Heart left ventricle (tissue), 16 donors: ENCODE measurements around the gene SLC4A9. TPM values are rescaled to one million over a fixed set of nuclear protein-coding genes. Genes with fewer than 3 reads are reported as not detected.

Source experiments
- ATAC-seq, 4 donors: fragments of 200-7000 bp; cut with Tn5 transposase; one replicate each; pipeline ENCODE4 v1.9.1; 2020 to 2022; ENCODE audit warnings: moderate library complexity in 4 of 4, mild to moderate bottlenecking in 3 of 4, moderate number of reproducible peaks in 1 of 4
- DNase-seq, 5 donors: peaks; one replicate each; pipeline ENCODE4 v3.0.0-alpha.2; 2020
- H3K27ac ChIP-seq, 12 donors: fragments of 200-600 bp; sonication (generic) in 4 of 12; one replicate each; pipeline versions ENCODE4 v1.5.0 to v1.8.0; 2016 to 2022; ENCODE audit warnings: mild to moderate bottlenecking in 2 of 12
- H3K27me3 ChIP-seq, 9 donors: fragments of 200-600 bp; sonication (generic) in 2 of 9; one replicate each; pipeline versions ENCODE4 v1.5.1 to v1.8.0; 2016 to 2022; ENCODE audit warnings: mild to moderate bottlenecking in 3 of 9
- H3K36me3 ChIP-seq, 9 donors: fragments of 200-600 bp; sonication (generic) in 2 of 9; one replicate each; pipeline versions ENCODE4 v1.5.0 to v1.8.0; 2018 to 2022; ENCODE audit warnings: mild to moderate bottlenecking in 2 of 9
- H3K4me1 ChIP-seq, 12 donors: fragments of 200-600 bp; sonication (generic) in 4 of 12; one replicate each; pipeline versions ENCODE4 v1.5.0 to v1.8.0; 2016 to 2022; ENCODE audit warnings: mild to moderate bottlenecking in 3 of 12
- H3K4me3 ChIP-seq, 12 donors: fragments of 200-600 bp; sonication (generic) in 4 of 12; one replicate each; pipeline versions ENCODE4 v1.5.0 to v1.8.0; 2017 to 2022; ENCODE audit warnings: mild to moderate bottlenecking in 9 of 12, moderate library complexity in 4 of 12
- H3K9me3 ChIP-seq, 12 donors: fragments of 200-600 bp; sonication (generic) in 4 of 12; one replicate each; pipeline versions ENCODE4 v1.5.0 to v1.8.0; 2016 to 2022; ENCODE audit warnings: mild to moderate bottlenecking in 1 of 12
- POLR2A ChIP-seq, 2 donors: fragments of 450-650 bp; IDR thresholded peaks; one replicate each; pipeline ENCODE4 v1.6.1; 2017; ENCODE audit warnings: antibody characterized with exemption in 2 of 2, mild to moderate bottlenecking in 2 of 2, moderate library complexity in 2 of 2
- WGBS, 4 donors: extraction: QIAGEN DNeasy Blood & Tissue Kit in 2 of 4; methylation state at CpG; one replicate each; pipeline versions ENCODE4 v1.1.5 to v1.1.7; 2013 to 2018; 5-methylcytosine and 5-hydroxymethylcytosine counted together
- intact Hi-C, 10 donors: fragments of 100-400 bp; cut with DNase I; formaldehyde crosslinking; loops; one replicate each; pipeline versions ENCODE4 v1.11.1 to v1.14.2; 2022
- polyA plus RNA-seq, 2 donors: library from polyadenylated mRNA; stranded (reverse); fragments of 200-250 nt; gene quantifications; one replicate each; pipeline ENCODE4 v1.2.3, GENCODE V29; 2013
- total RNA-seq, 9 donors: library from RNA; depleted of rRNA in 2 of 9; stranded (reverse); fragments of >200 nt in 2 of 9; fragmentation: NEBNext Ultra II Directional in 3 of 9; extraction: Animal tissue kit (Norgen Biotek cat#: 25700) in 3 of 9; gene quantifications; one replicate each; pipeline versions ENCODE4 v1.1.0 to v1.2.4, GENCODE V29; 2016 to 2023
- TF ChIP-seq, protein P1 (sequence below), 12 donors: fragments of 200-600 bp; sonication (generic) in 4 of 12; IDR thresholded peaks; one replicate each; pipeline versions ENCODE4 v1.5.0 to v1.8.0; 2018 to 2022; ENCODE audit warnings: antibody characterized with exemption in 12 of 12, mild to moderate bottlenecking in 5 of 12
- donor health status: ischemic (EF 13 %, LVEDD 7.1; RV severe dilation, severe dysfunction).
- donor health status: healthy with polysubstance abuse.
- donor health status: DM: no; HTN: yes; CAD: no.
- donor health status: DM: no; HTN: no; CAD: no.
- donor health status: ischemic (EF 25% LVEDD 6.9; RV normal size, moderate dysfunction).
- donor health status: ischemic (EF 25% LVEDD 5.7; RV mildly dilated, moderate dysfunction).
- donor health status: healthy.
- donor health status: DM: yes; HTN: yes; CAD: no.
- donor health status: ischemic (EF 35%, LVEDD 5.7; RV mildly dilated, moderate dysfunction).
- donor health status: nonischemic (EF 11% LVEDD 7.7; RV severe dilation, severe dysfunction).
- donor health status: DM: yes; HTN: yes; CAD: no.
- donor health status: PGD.
- donor health status: ischemic (EF 29% LVEDD 5.4; RV normal size, mild dysfunction).
- donor health status: nonischemic (EF 23%, LVEDD 6.1; RV moderate dilation, normal function).

Gene SLC4A9
- total and polyA plus RNA-seq, 11 donors: 0.08 to 0.20 (median 0.12) TPM; not detected in 6

DNA sequence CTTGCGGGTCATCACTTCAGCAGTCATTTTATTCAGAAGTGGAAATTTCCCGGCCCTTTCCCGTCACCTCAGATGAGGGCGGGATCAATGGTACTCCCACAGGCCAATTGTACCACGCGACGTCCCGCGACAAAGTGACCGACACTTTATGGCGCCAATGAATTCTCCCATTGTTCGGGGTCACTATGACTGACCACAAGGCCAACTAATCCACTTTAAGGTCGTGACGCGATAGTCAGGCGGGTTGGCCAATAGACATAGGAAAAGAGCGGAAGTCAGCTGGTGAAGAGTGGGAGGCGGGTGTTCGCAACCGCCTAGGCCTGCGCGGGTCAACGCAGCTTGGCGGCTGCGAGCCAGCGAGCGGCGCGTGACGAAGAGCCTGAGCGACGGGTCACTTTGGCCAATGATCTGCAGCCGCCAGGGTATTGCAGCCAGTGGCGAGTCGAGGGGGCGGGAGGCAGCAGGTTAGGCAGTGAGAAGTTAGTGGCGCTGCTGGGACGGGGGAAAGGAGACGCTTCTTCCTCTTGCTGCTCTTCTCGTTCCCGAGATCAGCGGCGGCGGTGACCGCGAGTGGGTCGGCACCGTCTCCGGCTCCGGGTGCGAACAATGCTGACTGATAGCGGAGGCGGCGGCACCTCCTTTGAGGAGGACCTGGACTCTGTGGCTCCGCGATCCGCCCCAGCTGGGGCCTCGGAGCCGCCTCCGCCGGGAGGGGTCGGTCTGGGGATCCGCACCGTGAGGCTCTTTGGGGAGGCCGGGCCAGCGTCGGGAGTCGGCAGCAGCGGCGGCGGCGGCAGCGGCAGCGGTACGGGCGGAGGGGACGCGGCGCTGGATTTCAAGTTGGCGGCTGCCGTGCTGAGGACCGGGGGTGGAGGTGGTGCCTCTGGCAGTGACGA lies 41.6 kb downstream of the SLC4A9 start, which contains the start of gene ANKHD1:
TSS of gene ANKHD1 (plus strand) at position 472 of the 896 bp plus-strand sequence. CDS start at position 607, 135 bp downstream.
- Histone ChIP-seq H3K4me3 (peak within 1 kb of the TSS; percentile 68 to 100 (median 94)), H3K36me3 (peaks cover 0 to 13% (median 0%) of the 10 kb centered on the region in 9 donors), H3K27me3 (no peaks in the 10 kb centered on the region), H3K9me3 (no peaks in the 10 kb centered on the region), H3K4me1 (peaks cover 12 to 42% (median 30%) of the 10 kb centered on the region in 12 donors), H3K27ac (peak within 1 kb of the TSS; percentile 80 to 98 (median 96))
- peak; percentile 99 for DNase-seq
- peak; percentile 92 to 97 (median 96) for ATAC-seq
- intact Hi-C loops: loop anchor here in 5 of 10 donors (5.0 to 10.0 kb wide), 4 partner anchors 233 to 263 kb away; partner anchors contain the start of genes TMCO6 (in 2 of the 5), WDR55 (in 2 of the 5), CD14 (in 1 of the 5) and IK (in 1 of the 5)
- WGBS, 4 donors: 0% methylated on average over 38 to 83 of the region's 83 CpGs
- TF ChIP-seq POLR2A (IDR thresholded peaks at IDR 0.05): peak; percentile 95 to 98
- TF ChIP-seq, protein P1, sequence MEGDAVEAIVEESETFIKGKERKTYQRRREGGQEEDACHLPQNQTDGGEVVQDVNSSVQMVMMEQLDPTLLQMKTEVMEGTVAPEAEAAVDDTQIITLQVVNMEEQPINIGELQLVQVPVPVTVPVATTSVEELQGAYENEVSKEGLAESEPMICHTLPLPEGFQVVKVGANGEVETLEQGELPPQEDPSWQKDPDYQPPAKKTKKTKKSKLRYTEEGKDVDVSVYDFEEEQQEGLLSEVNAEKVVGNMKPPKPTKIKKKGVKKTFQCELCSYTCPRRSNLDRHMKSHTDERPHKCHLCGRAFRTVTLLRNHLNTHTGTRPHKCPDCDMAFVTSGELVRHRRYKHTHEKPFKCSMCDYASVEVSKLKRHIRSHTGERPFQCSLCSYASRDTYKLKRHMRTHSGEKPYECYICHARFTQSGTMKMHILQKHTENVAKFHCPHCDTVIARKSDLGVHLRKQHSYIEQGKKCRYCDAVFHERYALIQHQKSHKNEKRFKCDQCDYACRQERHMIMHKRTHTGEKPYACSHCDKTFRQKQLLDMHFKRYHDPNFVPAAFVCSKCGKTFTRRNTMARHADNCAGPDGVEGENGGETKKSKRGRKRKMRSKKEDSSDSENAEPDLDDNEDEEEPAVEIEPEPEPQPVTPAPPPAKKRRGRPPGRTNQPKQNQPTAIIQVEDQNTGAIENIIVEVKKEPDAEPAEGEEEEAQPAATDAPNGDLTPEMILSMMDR (IDR thresholded peaks at IDR 0.05): peak in 2 of 12 donors; percentile 3 to 24

DNA sequence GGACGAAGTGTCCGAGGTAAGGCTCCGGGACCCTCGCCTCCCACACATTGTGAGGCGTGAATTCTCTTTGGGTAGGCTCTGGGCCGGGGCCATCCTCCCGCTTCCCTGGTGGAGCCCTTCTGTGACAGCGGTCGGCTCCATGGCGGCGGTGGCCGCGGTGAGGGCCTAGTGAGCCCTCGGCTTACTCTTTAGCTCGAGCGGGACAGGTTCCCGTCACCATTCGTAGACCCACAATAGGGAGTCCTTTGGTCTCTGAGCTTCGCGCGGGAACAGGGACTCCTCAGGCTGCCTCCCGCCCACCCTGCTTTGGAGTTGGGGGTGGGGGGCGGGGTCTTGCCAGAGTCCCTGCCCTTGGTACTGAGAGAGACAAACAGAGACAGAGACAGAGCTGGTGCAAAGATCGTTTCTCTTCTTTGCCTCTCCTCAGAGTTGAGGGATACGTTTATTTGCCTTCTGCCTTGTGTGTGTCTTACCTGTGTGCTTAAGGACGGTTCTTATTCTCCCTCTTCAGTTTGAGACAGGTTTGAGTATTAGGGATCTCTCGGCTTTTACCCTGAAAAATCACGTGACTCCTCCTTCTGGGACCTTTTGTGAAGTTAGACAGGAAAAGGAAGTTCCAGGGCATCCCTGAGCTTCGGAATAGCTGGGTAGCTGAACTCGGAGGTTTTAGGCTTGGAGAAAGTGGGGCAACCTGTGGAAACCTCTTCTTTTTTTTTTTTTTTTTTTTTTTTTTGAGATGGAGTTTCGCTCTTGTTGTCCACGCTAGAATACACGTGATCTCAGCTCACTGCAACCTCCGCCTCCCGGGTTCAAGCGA lies 42.5 kb downstream of the SLC4A9 start:
- H3K27ac ChIP-seq: peak overlapping the region; percentile 80 to 98 (median 95)
- no peaks in the 10 kb centered on the region for H3K27me3 ChIP-seq
- peaks cover 0 to 14% (median 0%) of the 10 kb centered on the region in 9 donors for H3K36me3 ChIP-seq
- TF ChIP-seq, protein P1 (IDR thresholded peaks at IDR 0.05): no peak
- no peak for TF ChIP-seq POLR2A (IDR thresholded peaks at IDR 0.05)
- peaks cover 12 to 48% (median 30%) of the 10 kb centered on the region in 12 donors for H3K4me1 ChIP-seq
- DNase-seq (peak in 3 of 5 donors; percentile 25 to 49 (median 36)), ATAC-seq (peak in 2 of 4 donors; percentile 0 to 6)
- H3K9me3 ChIP-seq: no peaks in the 10 kb centered on the region
- H3K4me3 ChIP-seq: peak overlapping the region; percentile 68 to 100 (median 94)
- intact Hi-C loops: loop anchor here in 5 of 10 donors (5.0 to 10.0 kb wide), 4 partner anchors 232 to 262 kb away; partner anchors contain the start of genes TMCO6 (in 2 of the 5), WDR55 (in 2 of the 5), CD14 (in 1 of the 5) and IK (in 1 of the 5)
- 3 to 5% (median 4%) methylated on average over 20 to 36 of the region's 36 CpGs for WGBS, 4 donors

DNA sequence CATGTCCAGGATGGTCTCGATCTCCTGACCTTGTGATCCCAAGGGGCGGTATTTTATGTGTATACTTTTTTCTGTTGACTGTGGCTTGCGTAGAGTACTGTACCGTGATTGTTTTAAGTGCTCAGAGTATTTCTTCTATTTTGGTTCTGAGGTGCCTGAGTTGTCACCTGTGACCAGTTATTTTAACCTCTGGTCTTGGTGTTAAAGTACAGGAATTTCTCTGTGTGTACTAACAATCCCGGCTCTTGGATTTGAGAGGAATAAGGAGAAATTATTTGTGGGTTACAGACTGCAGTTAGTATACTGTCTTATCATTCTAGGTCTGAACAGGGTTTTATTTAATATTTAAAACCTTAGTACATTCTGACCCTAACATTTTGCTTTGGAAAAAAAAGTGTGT lies 43.6 kb downstream of the SLC4A9 start:
- ATAC-seq: no peak
- Histone ChIP-seq H3K9me3 (no peaks in the 10 kb centered on the region), H3K4me3 (peak overlapping the region in 9 of 12 donors; percentile 68 to 100 (median 95)), H3K4me1 (peaks cover 12 to 56% (median 32%) of the 10 kb centered on the region in 12 donors), H3K36me3 (peaks cover 0 to 14% (median 0%) of the 10 kb centered on the region in 9 donors), H3K27me3 (no peaks in the 10 kb centered on the region), H3K27ac (no peak overlapping the region)
- TF ChIP-seq, protein P1 (IDR thresholded peaks at IDR 0.05): no peak
- TF ChIP-seq POLR2A (IDR thresholded peaks at IDR 0.05): no peak
- 56 to 63% (median 61%) methylated on average over 5 of the region's 5 CpGs for WGBS, 4 donors
- no peak for DNase-seq
- intact Hi-C loops: loop anchor here in 5 of 10 donors (5.0 to 10.0 kb wide), 4 partner anchors 231 to 261 kb away; partner anchors contain the start of genes TMCO6 (in 2 of the 5), WDR55 (in 2 of the 5), CD14 (in 1 of the 5) and IK (in 1 of the 5)
